Measurements from ENCODE around the gene IGF1R. TPM values are rescaled to one million over a fixed set of nuclear protein-coding genes. Genes with fewer than 3 reads are reported as not detected.

Gene IGF1R
- total and polyA plus RNA-seq, 8 donors: 8.1 to 50.3 (median 36.0) TPM

DNA sequence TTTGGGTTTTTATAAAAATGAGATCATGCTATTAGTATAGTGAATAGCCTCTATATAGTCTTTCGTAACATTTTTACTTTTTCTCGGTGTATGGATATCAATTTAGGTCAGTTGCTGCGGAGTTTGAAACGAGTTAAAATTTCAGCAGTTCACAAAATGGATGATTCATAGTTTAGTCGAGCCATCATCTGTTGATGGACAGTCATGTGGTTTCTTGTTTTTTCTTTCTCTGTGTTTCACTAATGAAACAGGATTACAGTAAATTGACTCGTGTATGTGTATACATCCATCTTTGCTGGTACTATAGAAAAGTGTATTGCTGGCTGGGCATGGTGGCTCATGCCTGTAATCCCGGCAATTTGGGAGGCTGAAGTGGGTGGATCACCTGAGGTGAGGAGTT, 106.8 kb downstream of the IGF1R start:
- DNase-seq: no peak
- ATAC-seq: no peak
- TF ChIP-seq, protein P1, sequence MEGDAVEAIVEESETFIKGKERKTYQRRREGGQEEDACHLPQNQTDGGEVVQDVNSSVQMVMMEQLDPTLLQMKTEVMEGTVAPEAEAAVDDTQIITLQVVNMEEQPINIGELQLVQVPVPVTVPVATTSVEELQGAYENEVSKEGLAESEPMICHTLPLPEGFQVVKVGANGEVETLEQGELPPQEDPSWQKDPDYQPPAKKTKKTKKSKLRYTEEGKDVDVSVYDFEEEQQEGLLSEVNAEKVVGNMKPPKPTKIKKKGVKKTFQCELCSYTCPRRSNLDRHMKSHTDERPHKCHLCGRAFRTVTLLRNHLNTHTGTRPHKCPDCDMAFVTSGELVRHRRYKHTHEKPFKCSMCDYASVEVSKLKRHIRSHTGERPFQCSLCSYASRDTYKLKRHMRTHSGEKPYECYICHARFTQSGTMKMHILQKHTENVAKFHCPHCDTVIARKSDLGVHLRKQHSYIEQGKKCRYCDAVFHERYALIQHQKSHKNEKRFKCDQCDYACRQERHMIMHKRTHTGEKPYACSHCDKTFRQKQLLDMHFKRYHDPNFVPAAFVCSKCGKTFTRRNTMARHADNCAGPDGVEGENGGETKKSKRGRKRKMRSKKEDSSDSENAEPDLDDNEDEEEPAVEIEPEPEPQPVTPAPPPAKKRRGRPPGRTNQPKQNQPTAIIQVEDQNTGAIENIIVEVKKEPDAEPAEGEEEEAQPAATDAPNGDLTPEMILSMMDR (IDR thresholded peaks at IDR 0.05): no peak
- H3K4me1 ChIP-seq: peaks cover 4 to 11% (median 5%) of the 10 kb centered on the region in 3 donors
- H3K27ac ChIP-seq: no peak overlapping the region
- H3K9me3 ChIP-seq: no peaks in the 10 kb centered on the region
- H3K27me3 ChIP-seq: no peaks in the 10 kb centered on the region
- H3K4me3 ChIP-seq: no peak overlapping the region
- intact Hi-C loops (cut with DNase I): no loop called here
- FAIRE-seq: no peak
- no peaks in the 10 kb centered on the region for H3K36me3 ChIP-seq
- 83 to 87% methylated on average over 7 of the region's 7 CpGs for WGBS, 2 donors

DNA sequence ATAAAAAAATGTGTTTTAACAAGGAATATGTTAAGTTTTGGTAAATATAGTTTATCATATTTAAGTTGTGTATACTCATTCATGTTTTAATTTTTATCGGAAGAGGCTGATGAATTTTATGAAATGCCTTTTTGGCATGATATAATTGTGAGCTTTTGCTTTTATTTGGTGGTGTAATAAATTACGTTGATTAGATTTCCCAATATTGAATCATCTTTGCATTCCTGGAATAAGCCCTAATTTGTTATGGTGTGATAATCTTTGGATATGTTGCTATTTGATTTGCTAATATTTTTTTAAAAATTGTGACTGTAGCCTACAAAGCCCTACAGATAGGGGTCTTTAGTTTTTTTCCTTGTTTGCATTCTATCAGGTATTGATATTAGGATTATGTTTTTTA, 107.4 kb downstream of the IGF1R start:
- no peak overlapping the region for H3K4me3 ChIP-seq
- no peak overlapping the region for H3K27ac ChIP-seq
- H3K9me3 ChIP-seq: no peaks in the 10 kb centered on the region
- no peaks in the 10 kb centered on the region for H3K36me3 ChIP-seq
- no peaks in the 10 kb centered on the region for H3K27me3 ChIP-seq
- no peak for DNase-seq
- H3K4me1 ChIP-seq: peaks cover 4 to 15% (median 5%) of the 10 kb centered on the region in 3 donors
- TF ChIP-seq, protein P1 (IDR thresholded peaks at IDR 0.05): no peak
- FAIRE-seq: no peak
- ATAC-seq: no peak
- 71 to 80% methylated on average over 2 of the region's 2 CpGs for WGBS, 2 donors
- intact Hi-C loops (cut with DNase I): no loop called here

DNA sequence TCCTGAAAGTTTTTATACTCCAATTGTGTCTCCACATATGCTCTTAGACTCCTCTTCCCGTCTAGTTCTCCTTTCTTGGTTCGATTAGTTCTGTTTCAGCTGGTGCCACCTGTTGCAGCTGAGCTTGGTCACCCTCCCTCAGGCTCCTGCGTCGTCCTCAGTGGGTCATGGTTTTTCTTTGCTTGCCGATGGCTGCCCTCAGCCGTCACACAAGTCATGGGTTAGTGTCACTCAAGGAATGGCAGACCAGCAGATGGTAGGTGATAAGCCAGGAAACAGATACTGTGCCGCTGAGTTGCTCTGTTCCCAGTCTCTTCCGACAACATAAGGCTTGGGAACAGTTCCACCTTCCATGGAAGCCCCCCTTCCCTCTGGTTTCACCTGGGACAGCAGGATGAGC, 109.9 kb downstream of the IGF1R start:
- Histone ChIP-seq H3K27ac (no peak overlapping the region), H3K9me3 (no peaks in the 10 kb centered on the region), H3K27me3 (no peaks in the 10 kb centered on the region), H3K4me3 (no peak overlapping the region), H3K36me3 (no peaks in the 10 kb centered on the region), H3K4me1 (peaks cover 4 to 15% (median 11%) of the 10 kb centered on the region in 3 donors)
- WGBS, 2 donors: 83 to 84% methylated on average over 8 of the region's 8 CpGs
- intact Hi-C loops (cut with DNase I): no loop called here
- no peak for ATAC-seq
- no peak for DNase-seq
- FAIRE-seq: no peak
- TF ChIP-seq, protein P1 (IDR thresholded peaks at IDR 0.05): no peak

DNA sequence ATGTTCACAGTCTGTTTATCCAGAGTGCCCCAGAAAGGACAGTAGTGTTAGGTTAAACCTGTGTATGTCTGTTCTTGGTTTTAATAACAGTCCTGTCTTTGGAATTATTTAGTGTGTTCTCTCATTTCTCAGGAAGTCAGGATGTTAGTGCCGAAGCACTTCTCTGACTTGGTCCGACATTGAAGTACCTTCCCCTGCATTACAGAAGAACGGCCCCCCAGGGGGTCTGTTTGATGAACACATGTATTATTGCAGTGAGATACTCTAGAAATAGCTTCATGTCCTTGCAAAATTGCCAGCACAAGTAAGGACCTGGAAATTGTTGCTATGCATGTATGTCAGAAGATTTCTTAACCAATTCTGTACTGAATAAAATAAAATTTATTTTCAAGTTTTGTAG, 110.9 kb downstream of the IGF1R start:
- Histone ChIP-seq H3K36me3 (no peaks in the 10 kb centered on the region), H3K4me1 (peaks cover 4 to 19% (median 14%) of the 10 kb centered on the region in 3 donors), H3K27me3 (no peaks in the 10 kb centered on the region), H3K9me3 (no peaks in the 10 kb centered on the region), H3K27ac (no peak overlapping the region), H3K4me3 (no peak overlapping the region)
- DNase-seq: no peak
- TF ChIP-seq, protein P1 (IDR thresholded peaks at IDR 0.05): no peak
- no peak for ATAC-seq
- intact Hi-C loops (cut with DNase I): no loop called here
- FAIRE-seq: no peak
- 81 to 87% methylated on average over 3 of the region's 3 CpGs for WGBS, 2 donors

DNA sequence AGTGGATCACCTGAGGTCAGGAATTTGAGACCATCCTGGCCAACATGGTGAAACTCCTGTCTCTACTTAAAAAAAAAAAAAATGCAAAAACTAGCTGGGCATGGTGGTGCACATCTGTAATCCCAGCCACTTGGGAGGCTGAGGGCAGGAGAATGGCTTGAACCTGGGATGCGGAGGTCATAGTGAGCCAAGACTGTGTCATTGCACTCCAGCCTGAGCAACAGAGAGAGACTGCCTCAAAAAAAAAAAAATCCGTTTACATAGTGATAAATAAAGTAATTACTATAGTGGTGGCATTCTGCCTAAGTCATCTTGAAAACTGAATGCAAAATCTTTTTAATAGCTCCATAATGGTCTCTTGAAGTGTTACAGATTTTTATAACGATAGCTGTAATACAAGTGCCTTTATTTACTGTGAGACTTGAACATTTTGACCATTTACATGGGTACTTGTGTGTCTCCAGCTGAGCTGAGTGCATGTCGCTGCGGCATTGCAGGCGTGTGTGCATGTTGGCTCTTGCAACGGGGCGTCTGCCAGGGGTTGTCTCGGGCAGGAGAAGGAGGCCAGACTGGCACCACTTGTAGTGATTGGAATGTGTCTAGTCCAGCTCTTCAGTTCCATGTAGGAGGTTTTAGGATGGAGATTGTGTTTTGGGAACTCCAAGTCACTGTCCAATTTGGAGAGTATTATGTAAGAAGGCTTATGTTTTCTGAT, 111.9 kb downstream of the IGF1R start:
- no peak for DNase-seq
- WGBS, 2 donors: 40 to 53% methylated on average over 9 of the region's 9 CpGs
- no peak overlapping the region for H3K27ac ChIP-seq

More for the DNA sequence above, 111.9 kb downstream of the IGF1R start:
- H3K4me1 ChIP-seq: peaks cover 4 to 22% (median 14%) of the 10 kb centered on the region in 3 donors
- TF ChIP-seq, protein P1 (IDR thresholded peaks at IDR 0.05): no peak
- no peak for FAIRE-seq
- H3K9me3 ChIP-seq: no peaks in the 10 kb centered on the region
- no peaks in the 10 kb centered on the region for H3K27me3 ChIP-seq
- no peaks in the 10 kb centered on the region for H3K36me3 ChIP-seq
- peak; percentile 43 to 61 (median 49) for ATAC-seq
- intact Hi-C loops (cut with DNase I): no loop called here
- no peak overlapping the region for H3K4me3 ChIP-seq

Data from pancreas (tissue), 10 donors.